ENCODE measurements around the gene RPS6KA5. TPM values are rescaled to one million over a fixed set of nuclear protein-coding genes. Genes with fewer than 3 reads are reported as not detected.
"Not testable (repeated sequence)": the region's sequence is repeated elsewhere in the genome, so short reads cannot be mapped to it uniquely, and the experiment has no call there.

RPS6KA5 gene
- total RNA-seq = 33.1 TPM

- DNase-seq = peak; percentile 100
These were observed at the start of gene RPS6KA5 for GRCh38 chr14:91060351-91061055. RPS6KA5 (minus strand) TSS chr14:91060641; CDS start chr14:91060434, 207 bp downstream.

GRCh38 chr14:91108941-91109611 is 48.6 kb upstream of the RPS6KA5 start:
- DNase-seq = no peak

- no peak for DNase-seq
These were observed 42.7 kb upstream of the RPS6KA5 start for GRCh38 chr14:91103116-91103515.

GRCh38 chr14:91100102-91100501 is 39.7 kb upstream of the RPS6KA5 start:
- no peak for DNase-seq

- DNase-seq = no peak
These were observed 38.1 kb upstream of the RPS6KA5 start for GRCh38 chr14:91098591-91098990.

- DNase-seq = not testable (repeated sequence)
These were observed 37.2 kb upstream of the RPS6KA5 start for GRCh38 chr14:91097657-91098056.

GRCh38 chr14:91095178-91095577 is 34.7 kb upstream of the RPS6KA5 start:
- DNase-seq = peak; percentile 29

GRCh38 chr14:91094772-91095171 is 34.3 kb upstream of the RPS6KA5 start:
- DNase-seq = peak; percentile 70

GRCh38 chr14:91093743-91094472 is 33.5 kb upstream of the RPS6KA5 start:
- not testable (repeated sequence) for DNase-seq

GRCh38 chr14:91092073-91092472 is 31.6 kb upstream of the RPS6KA5 start:
- no peak for DNase-seq

- no peak for DNase-seq
These were observed 30.3 kb upstream of the RPS6KA5 start for GRCh38 chr14:91090743-91091142.

GRCh38 chr14:91089958-91090535 is 29.6 kb upstream of the RPS6KA5 start:
- no peak for DNase-seq

- no peak for DNase-seq
These were observed 28.3 kb upstream of the RPS6KA5 start for GRCh38 chr14:91088585-91089235.

- not testable (repeated sequence) for DNase-seq
These were observed 27.0 kb upstream of the RPS6KA5 start for GRCh38 chr14:91087470-91087869.

GRCh38 chr14:91084516-91084915 is 24.1 kb upstream of the RPS6KA5 start:
- no peak for DNase-seq

- no peak for DNase-seq
These were observed 21.8 kb upstream of the RPS6KA5 start for GRCh38 chr14:91082282-91082681.

- no peak for DNase-seq
These were observed 19.6 kb upstream of the RPS6KA5 start for GRCh38 chr14:91080071-91080470.

GRCh38 chr14:91078095-91078737 is 17.8 kb upstream of the RPS6KA5 start:
- no peak for DNase-seq

GRCh38 chr14:91075553-91075952 is 15.1 kb upstream of the RPS6KA5 start:
- DNase-seq = no peak

GRCh38 chr14:91070572-91070971 is 10.1 kb upstream of the RPS6KA5 start:
- no peak for DNase-seq

GRCh38 chr14:91068642-91069041 is 8.2 kb upstream of the RPS6KA5 start:
- DNase-seq = no peak

GRCh38 chr14:91067186-91067585 is 6.7 kb upstream of the RPS6KA5 start:
- no peak for DNase-seq

Measured in tongue (tissue), 2 donors.